GM23338 (cell line): ENCODE measurements around the gene B3GNT3. TPM values are rescaled to one million over a fixed set of nuclear protein-coding genes. Genes with fewer than 3 reads are reported as not detected.

Experiments used
- ATAC-seq: fragments of 200-7000 bp; cut with Tn5 transposase; 3 replicates; pipeline ENCODE4 v1.9.1; 2020
- DNase-seq: peaks from one replicate; pipeline ENCODE4 v3.0.0-alpha.2; 2015; ENCODE audit warnings: low spot score
- H2AFZ ChIP-seq: fragments of 200-600 bp; sonication (generic); 2 replicates; pipeline ENCODE4 v1.8.0; 2016; ENCODE audit warnings: antibody characterized with exemption, mild to moderate bottlenecking, moderate library complexity
- H3F3A ChIP-seq: fragments of 200-600 bp; sonication (generic); replicated peaks from 2 replicates; pipeline ENCODE4 v1.8.0; 2017; ENCODE audit warnings: antibody characterized with exemption, mixed run types, low read depth
- H3K27ac ChIP-seq: fragments of 200-600 bp; sonication (generic); 2 replicates; pipeline ENCODE4 v1.6.1; 2016; ENCODE audit warnings: low read depth
- H3K27me3 ChIP-seq: fragments of 200-600 bp; sonication (generic); 2 replicates; pipeline ENCODE4 v1.8.0; 2016; ENCODE audit warnings: mild to moderate bottlenecking, mixed run types, moderate library complexity; ENCODE audit not compliant: insufficient read depth
- H3K36me3 ChIP-seq: fragments of 200-600 bp; sonication (generic); 2 replicates; pipeline ENCODE4 v1.8.0; 2016; ENCODE audit warnings: mild to moderate bottlenecking; ENCODE audit not compliant: insufficient read depth
- H3K4me1 ChIP-seq: fragments of 200-600 bp; sonication (generic); 2 replicates; pipeline ENCODE4 v1.8.0; 2016; ENCODE audit warnings: mild to moderate bottlenecking, moderate library complexity; ENCODE audit not compliant: insufficient read depth
- H3K4me2 ChIP-seq: fragments of 200-600 bp; sonication (generic); 2 replicates; pipeline ENCODE4 v1.7.1; 2017; ENCODE audit warnings: mixed run types
- H3K4me3 ChIP-seq: fragments of 200-600 bp; sonication (generic); 2 replicates; pipeline ENCODE4 v1.6.1; 2016; ENCODE audit warnings: mixed run types
- H3K79me2 ChIP-seq: fragments of 200-600 bp; sonication (generic); replicated peaks from 2 replicates; pipeline ENCODE4 v1.8.0; 2017; ENCODE audit warnings: mild to moderate bottlenecking; ENCODE audit not compliant: insufficient read depth
- H3K9me2 ChIP-seq: fragments of 200-600 bp; sonication (generic); 2 replicates; pipeline ENCODE4 v1.8.0; 2017; ENCODE audit not compliant: insufficient read depth
- H4K20me1 ChIP-seq: fragments of 200-600 bp; sonication (generic); replicated peaks from 2 replicates; pipeline ENCODE4 v1.8.0; 2017; ENCODE audit warnings: mild to moderate bottlenecking; ENCODE audit not compliant: insufficient read depth
- H3K27ac Mint-ChIP-seq: 2 replicates; pipeline ENCODE4 v1.8.0; 2020; ENCODE audit warnings: inconsistent platforms, mild to moderate bottlenecking, moderate library complexity, mixed read lengths
- H3K27me3 Mint-ChIP-seq: 3 replicates; pipeline ENCODE4 v1.8.0; 2022; ENCODE audit warnings: low read depth, mild to moderate bottlenecking, moderate library complexity, mixed read lengths, inconsistent platforms; ENCODE audit not compliant: insufficient read depth, poor library complexity
- H3K36me3 Mint-ChIP-seq: 3 replicates; pipeline ENCODE4 v1.8.0; 2021; ENCODE audit warnings: low read depth, mild to moderate bottlenecking, inconsistent platforms, moderate library complexity, mixed read lengths
- H3K4me1 Mint-ChIP-seq: 3 replicates; pipeline ENCODE4 v1.8.0; 2020; ENCODE audit warnings: mild to moderate bottlenecking, inconsistent platforms, mixed read lengths
- H3K4me3 Mint-ChIP-seq: 3 replicates; pipeline ENCODE4 v1.8.0; 2021; ENCODE audit warnings: moderate library complexity, mild to moderate bottlenecking, inconsistent platforms, mixed read lengths
- H3K9me3 Mint-ChIP-seq: 3 replicates; pipeline ENCODE4 v1.8.0; 2020; ENCODE audit warnings: moderate library complexity, mild to moderate bottlenecking, inconsistent platforms, mixed read lengths
- CREB1 ChIP-seq: fragments of 250-450 bp; sonication (Bioruptor Pico); IDR thresholded peaks from 2 replicates; pipeline ENCODE4 v1.5.0; 2020; ENCODE audit warnings: low read depth, mild to moderate bottlenecking, moderate library complexity
- EZH2 ChIP-seq: fragments of 200-600 bp; sonication (generic); IDR thresholded peaks from one replicate; pipeline ENCODE4 v1.8.0; 2017; ENCODE audit warnings: antibody characterized with exemption, mild to moderate bottlenecking, low read depth; ENCODE audit not compliant: unreplicated experiment
- EZH2phosphoT487 ChIP-seq: fragments of 200-600 bp; sonication (generic); IDR thresholded peaks from one replicate; pipeline ENCODE4 v1.8.1; 2018; ENCODE audit warnings: antibody characterized with exemption; ENCODE audit not compliant: unreplicated experiment
- JUNB ChIP-seq: IDR thresholded peaks from one replicate; pipeline ENCODE4 v1.6.1; 2016; ENCODE audit warnings: antibody characterized with exemption; ENCODE audit not compliant: unreplicated experiment
- NANOG ChIP-seq: IDR thresholded peaks from 2 replicates; pipeline ENCODE4 v1.6.1; 2016; ENCODE audit warnings: antibody characterized with exemption, borderline replicate concordance
- POLR2AphosphoS5 ChIP-seq: IDR thresholded peaks from 2 replicates; pipeline ENCODE4 v1.6.1; 2016; ENCODE audit warnings: antibody characterized with exemption, low read depth
- STAT1 ChIP-seq: IDR thresholded peaks from one replicate; pipeline ENCODE4 v1.6.1; 2016; ENCODE audit warnings: antibody characterized with exemption; ENCODE audit not compliant: unreplicated experiment
- ZNF114 ChIP-seq: fragments of 250-450 bp; sonication (Bioruptor Pico); IDR thresholded peaks from 2 replicates; pipeline ENCODE4 v1.5.0; 2020; ENCODE audit warnings: mild to moderate bottlenecking, moderate library complexity
- ZNF331 ChIP-seq: fragments of 250-450 bp; sonication (Bioruptor Pico); IDR thresholded peaks from 2 replicates; pipeline ENCODE4 v1.5.0; 2020; ENCODE audit warnings: low read depth, mild to moderate bottlenecking, moderate library complexity
- polyA plus RNA-seq: library from polyadenylated mRNA; unstranded; fragments of >200 nt; fragmentation: Nextera tagmentation; extraction: Ambion mirVana; gene quantifications from 2 replicates; pipeline ENCODE4 v1.2.1, GENCODE V29; 2016
- total RNA-seq: library from RNA; depleted of rRNA; stranded (reverse); fragments of >200 nt; shearing (Covaris generic); gene quantifications from 2 replicates; pipeline ENCODE4 v1.2.3, GENCODE V29; 2014
- TF ChIP-seq, protein P1 (sequence below): fragments of 250-450 bp; sonication (Bioruptor Pico); IDR thresholded peaks from 2 replicates; pipeline ENCODE4 v1.5.0; 2020; ENCODE audit warnings: mild to moderate bottlenecking, moderate library complexity
- TF ChIP-seq, protein P2 (sequence below): IDR thresholded peaks from one replicate; pipeline ENCODE4 v1.6.1; 2018; ENCODE audit warnings: antibody characterized with exemption; ENCODE audit not compliant: unreplicated experiment
- TF ChIP-seq, protein P3 (sequence below): IDR thresholded peaks from 2 replicates; pipeline ENCODE4 v1.6.1; 2016; ENCODE audit warnings: antibody characterized with exemption
- TF ChIP-seq, protein P4 (sequence below), 2 experiments: fragments of 200-600 bp in 1 of 2; sonication (generic) in 1 of 2; conservative IDR thresholded peaks; 2 replicates each; pipeline versions ENCODE4 v1.5.1 to v1.6.1; 2016 to 2017; ENCODE audit warnings: antibody characterized with exemption in 2 of 2, low read depth in 2 of 2, mild to moderate bottlenecking in 2 of 2, moderate library complexity in 1 of 2

The B3GNT3 gene
- total and polyA plus RNA-seq, 2 experiments from 2014 or later: 0.99 to 1.9 TPM

DNA sequence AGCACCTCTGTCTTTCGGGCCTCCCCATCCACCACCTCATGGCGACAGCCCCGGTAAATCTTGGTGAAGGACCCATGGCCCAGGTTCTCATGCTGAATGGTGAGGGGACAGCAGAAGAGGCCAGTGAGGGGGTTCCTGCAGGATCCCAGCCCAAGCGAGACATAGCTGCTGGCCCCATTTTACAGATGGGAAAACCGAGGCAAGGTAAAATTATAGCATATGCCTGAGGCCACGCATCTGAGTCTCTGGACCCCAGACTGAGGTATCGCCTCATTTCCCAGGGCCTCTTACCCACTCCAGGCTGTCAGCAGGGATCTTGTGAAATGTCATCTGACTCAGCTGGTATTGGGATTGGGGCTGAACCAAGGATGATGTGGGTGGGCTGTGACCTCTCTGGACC lies 43.0 kb downstream of the B3GNT3 start (continued):
- TF ChIP-seq, protein P1, sequence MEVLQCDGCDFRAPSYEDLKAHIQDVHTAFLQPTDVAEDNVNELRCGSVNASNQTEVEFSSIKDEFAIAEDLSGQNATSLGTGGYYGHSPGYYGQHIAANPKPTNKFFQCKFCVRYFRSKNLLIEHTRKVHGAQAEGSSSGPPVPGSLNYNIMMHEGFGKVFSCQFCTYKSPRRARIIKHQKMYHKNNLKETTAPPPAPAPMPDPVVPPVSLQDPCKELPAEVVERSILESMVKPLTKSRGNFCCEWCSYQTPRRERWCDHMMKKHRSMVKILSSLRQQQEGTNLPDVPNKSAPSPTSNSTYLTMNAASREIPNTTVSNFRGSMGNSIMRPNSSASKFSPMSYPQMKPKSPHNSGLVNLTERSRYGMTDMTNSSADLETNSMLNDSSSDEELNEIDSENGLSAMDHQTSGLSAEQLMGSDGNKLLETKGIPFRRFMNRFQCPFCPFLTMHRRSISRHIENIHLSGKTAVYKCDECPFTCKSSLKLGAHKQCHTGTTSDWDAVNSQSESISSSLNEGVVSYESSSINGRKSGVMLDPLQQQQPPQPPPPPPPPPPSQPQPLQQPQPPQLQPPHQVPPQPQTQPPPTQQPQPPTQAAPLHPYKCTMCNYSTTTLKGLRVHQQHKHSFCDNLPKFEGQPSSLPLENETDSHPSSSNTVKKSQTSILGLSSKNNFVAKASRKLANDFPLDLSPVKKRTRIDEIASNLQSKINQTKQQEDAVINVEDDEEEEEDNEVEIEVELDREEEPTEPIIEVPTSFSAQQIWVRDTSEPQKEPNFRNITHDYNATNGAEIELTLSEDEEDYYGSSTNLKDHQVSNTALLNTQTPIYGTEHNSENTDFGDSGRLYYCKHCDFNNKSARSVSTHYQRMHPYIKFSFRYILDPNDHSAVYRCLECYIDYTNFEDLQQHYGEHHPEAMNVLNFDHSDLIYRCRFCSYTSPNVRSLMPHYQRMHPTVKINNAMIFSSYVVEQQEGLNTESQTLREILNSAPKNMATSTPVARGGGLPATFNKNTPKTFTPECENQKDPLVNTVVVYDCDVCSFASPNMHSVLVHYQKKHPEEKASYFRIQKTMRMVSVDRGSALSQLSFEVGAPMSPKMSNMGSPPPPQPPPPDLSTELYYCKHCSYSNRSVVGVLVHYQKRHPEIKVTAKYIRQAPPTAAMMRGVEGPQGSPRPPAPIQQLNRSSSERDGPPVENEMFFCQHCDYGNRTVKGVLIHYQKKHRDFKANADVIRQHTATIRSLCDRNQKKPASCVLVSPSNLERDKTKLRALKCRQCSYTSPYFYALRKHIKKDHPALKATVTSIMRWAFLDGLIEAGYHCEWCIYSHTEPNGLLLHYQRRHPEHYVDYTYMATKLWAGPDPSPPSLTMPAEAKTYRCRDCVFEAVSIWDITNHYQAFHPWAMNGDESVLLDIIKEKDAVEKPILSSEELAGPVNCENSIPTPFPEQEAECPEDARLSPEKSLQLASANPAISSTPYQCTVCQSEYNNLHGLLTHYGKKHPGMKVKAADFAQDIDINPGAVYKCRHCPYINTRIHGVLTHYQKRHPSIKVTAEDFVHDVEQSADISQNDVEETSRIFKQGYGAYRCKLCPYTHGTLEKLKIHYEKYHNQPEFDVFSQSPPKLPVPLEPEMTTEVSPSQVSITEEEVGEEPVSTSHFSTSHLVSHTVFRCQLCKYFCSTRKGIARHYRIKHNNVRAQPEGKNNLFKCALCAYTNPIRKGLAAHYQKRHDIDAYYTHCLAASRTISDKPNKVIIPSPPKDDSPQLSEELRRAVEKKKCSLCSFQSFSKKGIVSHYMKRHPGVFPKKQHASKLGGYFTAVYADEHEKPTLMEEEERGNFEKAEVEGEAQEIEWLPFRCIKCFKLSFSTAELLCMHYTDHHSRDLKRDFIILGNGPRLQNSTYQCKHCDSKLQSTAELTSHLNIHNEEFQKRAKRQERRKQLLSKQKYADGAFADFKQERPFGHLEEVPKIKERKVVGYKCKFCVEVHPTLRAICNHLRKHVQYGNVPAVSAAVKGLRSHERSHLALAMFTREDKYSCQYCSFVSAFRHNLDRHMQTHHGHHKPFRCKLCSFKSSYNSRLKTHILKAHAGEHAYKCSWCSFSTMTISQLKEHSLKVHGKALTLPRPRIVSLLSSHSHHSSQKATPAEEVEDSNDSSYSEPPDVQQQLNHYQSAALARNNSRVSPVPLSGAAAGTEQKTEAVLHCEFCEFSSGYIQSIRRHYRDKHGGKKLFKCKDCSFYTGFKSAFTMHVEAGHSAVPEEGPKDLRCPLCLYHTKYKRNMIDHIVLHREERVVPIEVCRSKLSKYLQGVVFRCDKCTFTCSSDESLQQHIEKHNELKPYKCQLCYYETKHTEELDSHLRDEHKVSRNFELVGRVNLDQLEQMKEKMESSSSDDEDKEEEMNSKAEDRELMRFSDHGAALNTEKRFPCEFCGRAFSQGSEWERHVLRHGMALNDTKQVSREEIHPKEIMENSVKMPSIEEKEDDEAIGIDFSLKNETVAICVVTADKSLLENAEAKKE: no peak

DNA sequence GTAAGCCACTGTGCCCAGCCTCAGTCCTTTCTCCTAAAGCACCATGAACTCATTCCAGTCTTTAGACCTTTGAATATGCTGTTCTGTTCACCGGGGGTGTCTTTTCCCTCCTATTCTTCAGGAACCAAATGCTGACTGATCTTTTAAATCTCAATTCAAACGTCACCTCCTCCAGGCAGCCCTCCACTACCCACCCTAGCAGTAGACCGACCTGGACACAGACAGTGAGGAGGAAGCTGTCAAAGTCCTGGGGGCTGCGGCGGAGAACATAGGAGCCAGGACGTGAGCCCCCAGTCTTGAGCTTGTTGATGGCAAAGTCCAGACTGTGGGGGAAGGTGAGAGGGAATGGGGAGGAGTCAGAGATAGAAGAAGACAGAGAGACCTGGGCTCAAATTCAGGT lies 45.1 kb downstream of the B3GNT3 start:
- DNase-seq: no peak
- no peaks in the 10 kb centered on the region for H3K36me3 ChIP-seq
- peaks cover 19% of the 10 kb centered on the region for H3K4me1 Mint-ChIP-seq
- H3K27ac ChIP-seq: no peak overlapping the region
- no peaks in the 10 kb centered on the region for H3K9me3 Mint-ChIP-seq
- H3K36me3 Mint-ChIP-seq: no peaks in the 10 kb centered on the region
- no peaks in the 10 kb centered on the region for H3K9me2 ChIP-seq
- no peak overlapping the region for H3K27ac Mint-ChIP-seq
- no peak overlapping the region for H2AFZ ChIP-seq
- ATAC-seq: no peak
- no peaks in the 10 kb centered on the region for H3K79me2 ChIP-seq
- no peaks in the 10 kb centered on the region for H3F3A ChIP-seq
- H4K20me1 ChIP-seq: no peaks in the 10 kb centered on the region
- H3K4me3 Mint-ChIP-seq: no peak overlapping the region
- H3K27me3 Mint-ChIP-seq: peaks cover 32% of the 10 kb centered on the region
- H3K4me1 ChIP-seq: no peaks in the 10 kb centered on the region; the same call in 1 of the 2 replicates
- 0 out of 2 replicates have a peak, but pooled peaks cover 10% of the 10 kb centered on the region for H3K27me3 ChIP-seq
- H3K4me2 ChIP-seq: no peak overlapping the region
- H3K4me3 ChIP-seq: no peak overlapping the region
- TF ChIP-seq ZNF114 (CRISPR knock-in tag) (no peak), CREB1 (CRISPR knock-in tag) (no peak), JUNB (no peak), NANOG (no peak), ZNF331 (no peak), EZH2 (no peak), STAT1 (no peak), EZH2phosphoT487 (no peak), POLR2AphosphoS5 (no peak)
- TF ChIP-seq, protein P2, sequence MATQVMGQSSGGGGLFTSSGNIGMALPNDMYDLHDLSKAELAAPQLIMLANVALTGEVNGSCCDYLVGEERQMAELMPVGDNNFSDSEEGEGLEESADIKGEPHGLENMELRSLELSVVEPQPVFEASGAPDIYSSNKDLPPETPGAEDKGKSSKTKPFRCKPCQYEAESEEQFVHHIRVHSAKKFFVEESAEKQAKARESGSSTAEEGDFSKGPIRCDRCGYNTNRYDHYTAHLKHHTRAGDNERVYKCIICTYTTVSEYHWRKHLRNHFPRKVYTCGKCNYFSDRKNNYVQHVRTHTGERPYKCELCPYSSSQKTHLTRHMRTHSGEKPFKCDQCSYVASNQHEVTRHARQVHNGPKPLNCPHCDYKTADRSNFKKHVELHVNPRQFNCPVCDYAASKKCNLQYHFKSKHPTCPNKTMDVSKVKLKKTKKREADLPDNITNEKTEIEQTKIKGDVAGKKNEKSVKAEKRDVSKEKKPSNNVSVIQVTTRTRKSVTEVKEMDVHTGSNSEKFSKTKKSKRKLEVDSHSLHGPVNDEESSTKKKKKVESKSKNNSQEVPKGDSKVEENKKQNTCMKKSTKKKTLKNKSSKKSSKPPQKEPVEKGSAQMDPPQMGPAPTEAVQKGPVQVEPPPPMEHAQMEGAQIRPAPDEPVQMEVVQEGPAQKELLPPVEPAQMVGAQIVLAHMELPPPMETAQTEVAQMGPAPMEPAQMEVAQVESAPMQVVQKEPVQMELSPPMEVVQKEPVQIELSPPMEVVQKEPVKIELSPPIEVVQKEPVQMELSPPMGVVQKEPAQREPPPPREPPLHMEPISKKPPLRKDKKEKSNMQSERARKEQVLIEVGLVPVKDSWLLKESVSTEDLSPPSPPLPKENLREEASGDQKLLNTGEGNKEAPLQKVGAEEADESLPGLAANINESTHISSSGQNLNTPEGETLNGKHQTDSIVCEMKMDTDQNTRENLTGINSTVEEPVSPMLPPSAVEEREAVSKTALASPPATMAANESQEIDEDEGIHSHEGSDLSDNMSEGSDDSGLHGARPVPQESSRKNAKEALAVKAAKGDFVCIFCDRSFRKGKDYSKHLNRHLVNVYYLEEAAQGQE: no peak
- TF ChIP-seq, protein P3, sequence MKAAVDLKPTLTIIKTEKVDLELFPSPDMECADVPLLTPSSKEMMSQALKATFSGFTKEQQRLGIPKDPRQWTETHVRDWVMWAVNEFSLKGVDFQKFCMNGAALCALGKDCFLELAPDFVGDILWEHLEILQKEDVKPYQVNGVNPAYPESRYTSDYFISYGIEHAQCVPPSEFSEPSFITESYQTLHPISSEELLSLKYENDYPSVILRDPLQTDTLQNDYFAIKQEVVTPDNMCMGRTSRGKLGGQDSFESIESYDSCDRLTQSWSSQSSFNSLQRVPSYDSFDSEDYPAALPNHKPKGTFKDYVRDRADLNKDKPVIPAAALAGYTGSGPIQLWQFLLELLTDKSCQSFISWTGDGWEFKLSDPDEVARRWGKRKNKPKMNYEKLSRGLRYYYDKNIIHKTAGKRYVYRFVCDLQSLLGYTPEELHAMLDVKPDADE: no peak
- TF ChIP-seq, protein P4, sequence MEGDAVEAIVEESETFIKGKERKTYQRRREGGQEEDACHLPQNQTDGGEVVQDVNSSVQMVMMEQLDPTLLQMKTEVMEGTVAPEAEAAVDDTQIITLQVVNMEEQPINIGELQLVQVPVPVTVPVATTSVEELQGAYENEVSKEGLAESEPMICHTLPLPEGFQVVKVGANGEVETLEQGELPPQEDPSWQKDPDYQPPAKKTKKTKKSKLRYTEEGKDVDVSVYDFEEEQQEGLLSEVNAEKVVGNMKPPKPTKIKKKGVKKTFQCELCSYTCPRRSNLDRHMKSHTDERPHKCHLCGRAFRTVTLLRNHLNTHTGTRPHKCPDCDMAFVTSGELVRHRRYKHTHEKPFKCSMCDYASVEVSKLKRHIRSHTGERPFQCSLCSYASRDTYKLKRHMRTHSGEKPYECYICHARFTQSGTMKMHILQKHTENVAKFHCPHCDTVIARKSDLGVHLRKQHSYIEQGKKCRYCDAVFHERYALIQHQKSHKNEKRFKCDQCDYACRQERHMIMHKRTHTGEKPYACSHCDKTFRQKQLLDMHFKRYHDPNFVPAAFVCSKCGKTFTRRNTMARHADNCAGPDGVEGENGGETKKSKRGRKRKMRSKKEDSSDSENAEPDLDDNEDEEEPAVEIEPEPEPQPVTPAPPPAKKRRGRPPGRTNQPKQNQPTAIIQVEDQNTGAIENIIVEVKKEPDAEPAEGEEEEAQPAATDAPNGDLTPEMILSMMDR (conservative IDR thresholded peaks at IDR 0.05; ENCODE audit: low read depth in 2 of 2): no peak
